Effector memory CD4-positive, alpha-beta T cell (primary cell): ENCODE results near the gene IGSF9B.
A peak's percentile ranks its signal among the peaks of the same experiment; 100 is the strongest.

ENCODE experiments used
- DNase-seq, 3 donors: peaks; one replicate each; pipeline ENCODE4 v3.0.0-alpha.2; 2020
- H3K27ac ChIP-seq: 2 replicates; pipeline ENCODE4 v1.7.0; 2013; ENCODE audit warnings: mild to moderate bottlenecking, low read length, moderate library complexity; ENCODE audit not compliant: insufficient read depth, poor library complexity, severe bottlenecking
- H3K27me3 ChIP-seq: replicated peaks from 2 replicates; pipeline ENCODE4 v1.7.0; 2013; ENCODE audit warnings: mild to moderate bottlenecking, low read length; ENCODE audit not compliant: insufficient read depth, control insufficient read depth, poor library complexity, severe bottlenecking
- H3K36me3 ChIP-seq: 2 replicates; pipeline ENCODE4 v1.7.0; 2013; ENCODE audit warnings: mild to moderate bottlenecking, low read length, moderate library complexity; ENCODE audit not compliant: control insufficient read depth, insufficient read depth
- H3K4me1 ChIP-seq: 2 replicates; pipeline ENCODE4 v1.7.0; 2013; ENCODE audit warnings: low read length, mild to moderate bottlenecking; ENCODE audit not compliant: control insufficient read depth, insufficient read depth, poor library complexity, severe bottlenecking
- H3K4me3 ChIP-seq: 2 replicates; pipeline ENCODE4 v1.7.0; 2013; ENCODE audit warnings: low read length, low read depth, mild to moderate bottlenecking; ENCODE audit not compliant: insufficient read depth, poor library complexity, severe bottlenecking
- H3K9me3 ChIP-seq: 2 replicates; pipeline ENCODE4 v1.7.0; 2013; ENCODE audit warnings: mild to moderate bottlenecking, low read length, moderate library complexity; ENCODE audit not compliant: control insufficient read depth

The IGSF9B gene

GRCh38 chr11:133948711-133949110, 8.1 kb downstream of the IGSF9B start:
- H3K27me3 ChIP-seq = no peaks in the 10 kb centered on the region
- peaks cover 54% of the 10 kb centered on the region for H3K4me1 ChIP-seq
- H3K27ac ChIP-seq = peak overlapping the region; percentile 2

GRCh38 chr11:133947321-133947756, 9.4 kb downstream of the IGSF9B start:
- H3K9me3 ChIP-seq = no peaks in the 10 kb centered on the region
- H3K4me3 ChIP-seq = peak overlapping the region; percentile 33
- no peaks in the 10 kb centered on the region for H3K36me3 ChIP-seq
- peak; percentile 21 to 48 (median 34) for DNase-seq
- peaks cover 53% of the 10 kb centered on the region for H3K4me1 ChIP-seq
- peak overlapping the region; percentile 54 for H3K27ac ChIP-seq
- H3K27me3 ChIP-seq = no peaks in the 10 kb centered on the region

More at GRCh38 chr11:133948711-133949110, 8.1 kb downstream of the IGSF9B start:
- no peak for DNase-seq
- H3K9me3 ChIP-seq = no peaks in the 10 kb centered on the region
- H3K4me3 ChIP-seq = no peak overlapping the region
- H3K36me3 ChIP-seq = no peaks in the 10 kb centered on the region

- no peaks in the 10 kb centered on the region for H3K36me3 ChIP-seq
- no peaks in the 10 kb centered on the region for H3K27me3 ChIP-seq
- H3K4me1 ChIP-seq = peaks cover 53% of the 10 kb centered on the region
- no peak overlapping the region for H3K4me3 ChIP-seq
- DNase-seq = peak in 1 of 3 donors; percentile 19
- H3K9me3 ChIP-seq = no peaks in the 10 kb centered on the region
- peak overlapping the region; percentile 5 for H3K27ac ChIP-seq
Measured at GRCh38 chr11:133946541-133947318, 10.0 kb downstream of the IGSF9B start.

DNA sequence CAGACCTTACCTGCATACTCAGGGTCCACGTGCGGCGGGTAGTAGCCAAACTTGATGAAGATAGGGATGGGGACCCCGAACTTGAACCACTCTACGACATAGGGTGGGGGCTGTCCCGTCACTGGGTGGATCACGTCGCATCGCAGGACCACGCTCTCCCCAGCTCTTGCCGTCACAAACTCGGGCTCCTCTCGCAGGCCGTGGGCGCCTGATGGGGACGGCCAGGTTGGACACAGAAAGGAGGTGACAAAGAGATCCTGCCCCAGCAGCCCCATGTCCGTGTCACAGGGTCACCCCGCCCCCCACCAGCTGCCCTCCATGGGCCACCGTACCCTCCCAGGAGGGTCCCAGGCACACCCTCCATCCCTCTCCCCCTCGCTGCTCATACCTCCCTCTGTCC, 10.7 kb downstream of the IGSF9B start:
- Histone ChIP-seq H3K4me3 (peak overlapping the region; percentile 11), H3K4me1 (peaks cover 53% of the 10 kb centered on the region), H3K27ac (peak overlapping the region; percentile 3), H3K36me3 (no peaks in the 10 kb centered on the region), H3K27me3 (no peaks in the 10 kb centered on the region), H3K9me3 (no peaks in the 10 kb centered on the region)
- DNase-seq = no peak

GRCh38 chr11:133945087-133945974, 11.4 kb downstream of the IGSF9B start:
- no peaks in the 10 kb centered on the region for H3K27me3 ChIP-seq
- H3K4me1 ChIP-seq = peaks cover 53% of the 10 kb centered on the region
- peak; percentile 66 to 76 (median 70) for DNase-seq
- peak overlapping the region; percentile 70 for H3K27ac ChIP-seq
- H3K4me3 ChIP-seq = peak overlapping the region; percentile 15
- no peaks in the 10 kb centered on the region for H3K36me3 ChIP-seq
- no peaks in the 10 kb centered on the region for H3K9me3 ChIP-seq

DNA sequence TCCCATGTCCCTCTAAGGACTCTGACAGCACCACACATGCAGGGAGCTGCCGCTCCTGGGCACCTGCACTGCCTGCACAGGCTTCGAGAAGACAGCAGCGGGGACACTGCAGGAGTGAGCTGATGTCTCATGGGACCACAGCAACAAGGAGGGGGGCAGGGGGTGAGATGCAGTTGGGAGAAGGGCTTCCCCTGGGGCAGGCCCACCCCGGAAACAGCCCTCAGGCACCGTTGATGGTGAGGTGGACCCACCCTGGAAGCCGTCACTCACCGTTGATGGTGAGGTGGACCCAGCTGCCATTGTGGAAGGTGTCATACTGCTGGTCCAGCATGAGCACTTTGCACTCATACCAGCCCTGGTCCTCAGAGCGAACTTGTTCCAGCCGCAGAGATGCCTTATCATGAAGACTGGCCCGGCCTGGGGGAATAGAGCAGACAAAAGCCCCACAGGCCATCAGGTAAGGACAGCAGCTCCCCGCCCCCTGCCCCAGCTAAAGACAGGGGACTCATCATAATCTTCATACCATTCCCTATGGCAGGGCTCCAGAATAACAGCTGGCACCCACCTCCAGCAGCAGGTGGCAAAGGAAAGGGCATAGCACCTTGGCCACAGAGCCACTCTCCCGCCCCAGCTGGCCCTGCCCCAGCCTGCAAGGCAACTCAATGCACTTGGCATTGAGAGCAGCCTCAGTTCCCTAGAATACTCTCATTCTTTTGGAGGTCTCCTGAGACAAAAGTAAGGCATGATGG, 12.6 kb downstream of the IGSF9B start:
- Histone ChIP-seq H3K27ac (peak overlapping the region; percentile 70), H3K36me3 (no peaks in the 10 kb centered on the region), H3K4me1 (peaks cover 53% of the 10 kb centered on the region), H3K9me3 (no peaks in the 10 kb centered on the region), H3K4me3 (no peak overlapping the region), H3K27me3 (no peaks in the 10 kb centered on the region)
- no peak for DNase-seq

- Histone ChIP-seq H3K4me1 (peaks cover 38% of the 10 kb centered on the region), H3K27ac (no peak overlapping the region), H3K9me3 (no peaks in the 10 kb centered on the region), H3K36me3 (peaks cover 2% of the 10 kb centered on the region), H3K27me3 (no peaks in the 10 kb centered on the region), H3K4me3 (no peak overlapping the region)
- DNase-seq = no peak
Measured at GRCh38 chr11:133942577-133942976, 14.2 kb downstream of the IGSF9B start.

GRCh38 chr11:133941546-133941945, 15.2 kb downstream of the IGSF9B start:
- no peak for DNase-seq
- H3K4me3 ChIP-seq = no peak overlapping the region
- H3K4me1 ChIP-seq = peaks cover 28% of the 10 kb centered on the region

DNA sequence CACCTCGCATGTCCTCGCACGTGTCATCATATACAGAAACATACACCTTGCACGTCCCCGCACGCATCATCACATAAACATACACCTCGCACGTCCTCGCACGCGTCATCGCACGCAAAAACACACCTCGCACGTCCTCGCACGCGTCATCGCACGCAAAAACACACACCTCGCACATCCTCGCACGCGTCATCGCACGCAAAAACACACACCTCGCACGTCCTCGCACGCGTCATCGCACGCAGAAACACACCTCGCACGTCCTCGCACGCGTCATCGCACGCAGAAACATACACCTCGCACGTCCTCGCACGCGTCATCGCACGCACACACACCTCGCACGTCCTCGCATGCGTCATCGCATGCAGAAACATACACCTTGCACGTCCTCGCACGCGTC, 16.7 kb downstream of the IGSF9B start:
- no peak for DNase-seq
- Histone ChIP-seq H3K4me1 (peaks cover 14% of the 10 kb centered on the region), H3K9me3 (no peaks in the 10 kb centered on the region), H3K27ac (no peak overlapping the region), H3K4me3 (no peak overlapping the region), H3K36me3 (peaks cover 24% of the 10 kb centered on the region), H3K27me3 (no peaks in the 10 kb centered on the region)

More at GRCh38 chr11:133941546-133941945, 15.2 kb downstream of the IGSF9B start:
- Histone ChIP-seq H3K27me3 (no peaks in the 10 kb centered on the region), H3K27ac (no peak overlapping the region), H3K36me3 (peaks cover 12% of the 10 kb centered on the region), H3K9me3 (no peaks in the 10 kb centered on the region)
